LoVo (cell line): Measurements from ENCODE around the gene XRCC6.
"Not testable (repeated sequence)": the region's sequence is repeated elsewhere in the genome, so short reads cannot be mapped to it uniquely, and the experiment has no call there.

Experiments
- DNase-seq: peaks from one replicate; pipeline ENCODE4 v3.0.0-alpha.2; 2016; ENCODE audit warnings: low spot score

Gene XRCC6

DNA sequence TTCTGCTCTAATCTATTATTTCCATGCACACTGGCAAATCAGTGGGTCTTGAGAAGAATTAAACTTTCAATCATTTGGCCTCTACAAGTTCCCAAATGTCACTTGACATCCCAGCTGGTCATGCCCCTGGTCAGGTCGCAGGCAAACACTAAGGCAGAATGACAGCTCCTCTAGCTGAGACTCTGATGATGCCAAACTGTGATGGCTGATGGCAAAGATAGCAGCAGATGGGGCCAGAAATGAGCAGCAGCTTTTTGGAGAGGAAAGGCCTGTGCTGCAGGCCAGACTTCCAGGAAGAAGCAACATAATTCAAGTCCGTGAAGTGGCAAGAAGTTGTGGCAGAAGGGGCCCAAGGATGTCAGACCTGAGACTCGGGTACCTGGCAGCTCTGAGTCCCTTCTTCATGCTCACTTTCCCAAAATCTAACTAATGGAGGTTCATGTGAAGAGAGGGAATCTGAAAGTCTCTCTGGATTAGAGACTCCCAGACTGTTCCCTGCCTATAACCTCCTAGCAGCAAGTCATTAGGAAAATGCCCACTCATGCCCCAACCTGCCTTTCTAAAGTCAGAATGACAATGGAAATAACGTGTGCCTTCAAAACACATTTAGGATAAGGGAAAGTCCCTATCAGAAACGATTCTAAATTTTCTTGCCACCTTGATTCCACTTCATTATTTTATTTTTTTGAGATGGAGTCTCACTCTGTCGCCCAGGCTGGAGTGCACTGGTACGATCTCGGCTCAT, 22.0 kb upstream of the XRCC6 start:
- no peak for DNase-seq

GRCh38 chr22:41600976-41601375, 20.1 kb upstream of the XRCC6 start:
- no peak for DNase-seq

DNA sequence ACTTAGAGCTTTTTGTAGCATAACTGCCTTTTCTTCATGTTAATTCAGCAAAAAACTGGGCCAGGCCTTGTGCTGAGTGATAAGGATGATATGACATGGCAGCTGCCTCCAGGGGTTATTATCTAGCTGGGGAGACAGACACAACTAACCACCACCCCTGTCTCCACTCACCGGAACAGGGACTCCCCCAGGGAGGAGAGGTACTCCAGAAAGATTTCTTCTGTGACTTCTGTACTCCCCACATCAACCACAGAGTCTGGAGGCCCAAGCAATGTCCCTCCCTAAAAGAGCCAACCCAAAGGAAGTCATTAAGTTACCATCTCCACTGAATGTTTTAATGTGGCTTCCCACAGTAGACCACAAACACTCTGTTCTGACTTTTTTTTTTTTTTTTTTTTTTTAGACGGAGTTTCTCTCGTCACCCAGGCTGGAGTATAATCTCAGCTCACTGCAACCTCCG, 17.2 kb upstream of the XRCC6 start:
- DNase-seq: no peak

- DNase-seq: no peak
Measured at GRCh38 chr22:41608386-41608785, 12.7 kb upstream of the XRCC6 start.

DNA sequence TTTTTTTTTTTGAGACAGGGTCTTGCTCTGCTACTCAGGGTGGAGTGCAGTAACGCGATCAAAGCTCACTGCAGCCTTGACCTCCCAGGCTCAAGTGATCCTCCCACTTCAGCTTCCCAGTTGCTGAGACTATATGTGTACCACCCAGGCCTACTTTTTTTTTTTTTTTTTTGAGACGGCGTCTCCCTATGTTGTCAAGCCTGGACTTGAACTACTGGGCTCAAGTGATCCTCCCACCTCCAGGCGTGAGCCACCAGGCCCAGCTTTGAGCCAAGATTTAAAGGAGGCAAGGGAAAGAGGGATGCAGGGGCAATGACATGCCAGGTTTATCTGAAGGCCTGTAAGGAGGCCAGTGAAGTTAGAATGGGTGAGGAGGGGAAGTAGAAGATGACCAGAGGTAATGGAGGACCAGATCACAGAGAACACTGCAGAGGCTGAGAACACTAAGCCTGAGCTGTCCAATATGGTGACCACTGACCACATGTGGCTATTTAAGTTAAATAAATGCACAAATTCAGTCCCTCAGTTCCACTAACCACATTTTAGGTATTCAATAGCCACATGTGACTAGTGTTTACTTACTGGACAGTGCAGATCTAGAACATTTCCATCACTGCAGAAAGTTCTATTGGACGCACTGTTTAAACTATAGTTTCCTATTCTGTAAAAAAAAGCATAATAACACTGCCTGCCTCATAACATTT, 8.3 kb upstream of the XRCC6 start:
- no peak for DNase-seq

GRCh38 chr22:41613456-41613855, 7.6 kb upstream of the XRCC6 start:
- no peak for DNase-seq

DNA sequence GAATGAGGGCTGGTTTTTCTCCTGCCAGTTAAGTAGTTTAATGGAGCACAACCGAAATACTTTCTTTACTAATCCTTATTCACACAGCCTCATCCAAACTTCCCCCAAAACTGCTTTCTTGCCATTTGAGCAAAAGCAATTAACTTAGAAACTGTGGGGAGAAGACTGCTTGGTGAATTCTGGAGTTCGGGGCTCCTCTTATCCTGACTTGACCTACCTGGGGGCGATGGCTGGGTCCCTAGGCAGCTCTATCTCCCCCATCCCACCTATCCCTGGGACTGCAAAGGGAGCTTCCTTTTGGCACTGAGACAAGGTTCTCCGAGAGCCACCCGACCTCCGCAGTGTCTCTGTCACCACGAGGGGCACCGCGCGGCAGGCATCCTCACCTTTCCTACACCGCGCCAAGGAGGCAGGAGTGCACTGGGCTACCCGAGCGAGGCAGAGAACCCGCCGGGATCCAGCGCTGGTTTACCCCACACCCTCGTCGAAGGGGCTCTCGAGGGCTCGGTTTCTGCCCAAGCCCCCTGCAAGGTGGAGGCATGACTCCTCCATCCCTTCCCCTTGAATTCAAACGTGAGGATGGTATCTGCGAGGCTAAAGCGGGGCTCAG, 1.0 kb upstream of the XRCC6 start:
- DNase-seq: peak; percentile 51

DNA sequence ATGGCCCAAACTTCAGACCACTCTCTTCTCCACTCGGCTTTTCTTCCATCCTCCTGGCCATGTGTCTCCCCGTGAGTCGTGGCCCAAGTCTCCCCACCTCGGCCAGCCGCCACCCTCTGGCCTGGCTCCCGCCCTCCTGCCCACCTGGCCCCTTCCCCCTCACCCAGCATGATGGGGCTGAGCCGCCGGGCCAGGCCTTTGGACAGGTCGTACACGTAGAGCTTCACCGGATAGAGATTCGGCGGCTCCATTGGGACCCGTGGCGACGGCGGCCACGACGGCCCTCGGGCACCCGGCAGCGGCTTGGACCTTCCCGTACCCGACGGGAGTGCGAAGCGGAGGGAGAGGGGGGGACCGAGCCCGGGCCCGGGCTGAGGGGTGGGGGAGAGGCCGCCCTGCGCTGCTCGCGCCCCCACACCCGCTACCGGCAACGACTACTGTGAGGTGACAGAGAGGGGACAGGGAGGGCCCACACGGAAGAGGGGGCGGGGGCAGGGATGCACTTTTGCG, 451 bp upstream of the XRCC6 start, which contains the start of gene DESI1:
TSS of gene DESI1 (minus strand) at position 455 of the 510 bp plus-strand sequence. CDS start at position 251, 204 bp downstream.
- no peak for DNase-seq

- no peak for DNase-seq
Measured at GRCh38 chr22:41621911-41622179, 750 bp downstream of the XRCC6 start.

DNA sequence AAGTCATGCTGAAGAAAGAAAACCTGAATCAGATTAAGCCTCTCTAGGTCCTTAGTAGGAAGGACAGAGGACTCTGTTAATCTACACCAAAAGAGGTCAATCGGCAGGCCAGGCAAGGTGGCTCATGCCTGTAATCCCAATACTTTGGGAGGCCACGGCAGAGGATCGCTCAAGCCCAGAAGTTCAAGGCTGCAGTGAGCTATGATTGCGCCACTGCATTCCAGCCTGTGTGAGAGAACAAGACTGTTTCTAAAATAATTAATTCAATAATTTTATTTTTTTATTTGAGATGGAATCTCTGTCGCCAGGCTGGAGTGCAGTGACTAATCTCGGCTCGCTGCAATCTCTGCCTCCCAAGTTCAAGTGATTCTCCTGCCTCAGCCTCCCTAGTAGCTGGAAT, 4.5 kb downstream of the XRCC6 start:
- no peak for DNase-seq

GRCh38 chr22:41631115-41631514, 10.0 kb downstream of the XRCC6 start:
- not testable (repeated sequence) for DNase-seq

- not testable (repeated sequence) for DNase-seq
Measured at GRCh38 chr22:41631615-41632014, 10.5 kb downstream of the XRCC6 start.

- not testable (repeated sequence) for DNase-seq
Measured at GRCh38 chr22:41634610-41635009, 13.5 kb downstream of the XRCC6 start.

DNA sequence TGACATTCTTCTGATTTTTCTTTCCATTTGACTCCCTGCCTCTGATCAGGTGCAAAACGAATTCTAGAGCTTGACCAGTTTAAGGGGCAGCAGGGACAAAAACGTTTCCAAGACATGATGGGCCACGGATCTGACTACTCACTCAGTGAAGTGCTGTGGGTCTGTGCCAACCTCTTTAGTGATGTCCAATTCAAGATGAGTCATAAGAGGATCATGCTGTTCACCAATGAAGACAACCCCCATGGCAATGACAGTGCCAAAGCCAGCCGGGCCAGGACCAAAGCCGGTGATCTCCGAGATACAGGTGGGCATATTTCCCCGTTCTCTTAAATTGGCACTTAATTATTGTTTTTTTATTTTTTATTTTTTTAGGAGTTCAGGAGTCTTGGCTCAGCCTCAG, 15.4 kb downstream of the XRCC6 start:
- DNase-seq: no peak

DNA sequence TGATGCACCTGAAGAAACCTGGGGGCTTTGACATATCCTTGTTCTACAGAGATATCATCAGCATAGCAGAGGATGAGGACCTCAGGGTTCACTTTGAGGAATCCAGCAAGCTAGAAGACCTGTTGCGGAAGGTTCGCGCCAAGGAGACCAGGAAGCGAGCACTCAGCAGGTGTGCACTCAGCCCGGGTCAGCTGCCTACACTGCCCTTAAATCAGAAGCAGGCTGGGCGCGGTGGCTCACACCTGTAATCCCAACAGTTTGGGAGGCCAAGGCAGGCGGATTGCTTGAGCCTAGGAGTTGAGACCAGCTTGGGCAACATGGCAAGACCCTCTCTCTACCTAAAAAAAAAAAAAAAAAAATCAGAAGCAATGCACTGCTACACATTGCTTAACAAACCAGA, 16.5 kb downstream of the XRCC6 start:
- not testable (repeated sequence) for DNase-seq

DNA sequence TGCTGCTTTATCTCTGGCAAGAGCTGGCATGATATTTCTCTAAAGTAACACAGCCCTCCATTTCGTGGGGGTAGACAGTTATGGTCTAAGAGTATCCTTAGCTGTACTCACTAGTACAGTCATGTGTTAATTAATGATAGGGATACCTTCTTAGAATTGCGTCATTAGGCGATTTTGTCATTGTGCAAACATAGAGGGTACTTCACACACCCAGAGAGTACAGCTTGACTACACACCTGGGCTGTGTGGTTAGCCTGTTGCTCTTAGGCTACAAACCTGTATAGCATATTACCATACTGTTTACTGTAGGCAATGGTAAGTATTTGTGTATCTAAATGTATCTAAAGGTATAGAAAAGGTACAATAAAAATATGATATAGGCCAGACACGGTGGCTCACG, 17.0 kb downstream of the XRCC6 start:
- no peak for DNase-seq

GRCh38 chr22:41638748-41639147, 17.7 kb downstream of the XRCC6 start:
- no peak for DNase-seq

DNA sequence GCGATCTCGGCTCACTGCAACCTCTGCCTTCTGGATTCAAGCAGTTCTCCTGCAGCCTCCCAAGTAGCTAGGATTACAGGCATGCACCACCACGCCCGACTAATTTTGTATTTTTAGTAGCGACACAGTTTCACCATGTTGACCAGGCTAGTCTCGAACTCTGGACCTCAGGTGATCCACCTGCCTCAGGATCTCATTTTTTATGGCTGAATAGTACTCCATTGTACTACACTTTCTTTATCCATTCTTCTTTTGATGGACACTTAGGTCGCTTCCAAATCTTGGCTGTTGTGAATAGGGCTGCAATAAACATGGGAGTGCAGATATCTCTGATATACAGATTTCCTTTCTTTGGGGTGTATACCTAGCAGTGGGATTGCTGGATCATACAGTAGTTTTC, 20.8 kb downstream of the XRCC6 start:
- no peak for DNase-seq

GRCh38 chr22:41642331-41643110, 21.4 kb downstream of the XRCC6 start:
- DNase-seq: no peak

DNA sequence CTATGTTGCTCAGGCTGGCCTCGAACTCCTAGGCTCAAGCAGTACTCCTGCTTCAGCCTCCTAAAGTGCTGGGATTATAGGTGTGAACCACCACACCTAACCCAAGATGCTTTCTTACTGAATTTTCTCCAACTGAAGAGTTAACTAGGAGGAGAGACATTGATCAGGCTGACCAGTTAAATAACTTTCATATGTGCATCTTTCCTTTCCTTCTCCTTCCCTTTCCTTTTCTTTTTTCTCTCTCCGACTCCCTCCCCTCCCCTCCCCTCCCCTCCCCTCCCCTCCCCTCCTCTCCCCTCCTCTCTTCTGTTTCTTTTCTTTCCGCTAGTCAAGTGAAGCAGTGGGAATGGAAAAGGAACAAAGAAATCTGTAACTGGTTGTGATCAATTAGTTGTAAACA, 26.7 kb downstream of the XRCC6 start:
- DNase-seq: no peak

DNA sequence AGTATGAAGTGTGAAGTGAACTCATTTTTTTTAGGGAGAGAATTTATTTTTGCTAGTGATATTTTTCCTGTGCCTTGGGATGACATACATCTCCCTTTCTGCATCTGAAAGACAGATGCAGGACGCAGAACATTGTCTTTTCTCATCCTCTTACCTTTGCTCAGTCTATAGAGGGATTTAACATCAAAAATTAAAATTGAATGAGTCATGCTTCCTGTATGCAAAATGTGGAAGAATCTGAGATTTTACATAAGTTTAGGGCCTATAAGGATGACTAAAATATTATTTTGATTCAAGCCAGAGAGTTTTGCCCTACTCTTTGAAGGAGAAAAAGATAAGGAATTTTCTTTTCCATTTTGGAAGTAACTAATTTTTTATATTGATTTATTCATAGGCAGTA, 27.3 kb downstream of the XRCC6 start:
- DNase-seq: no peak

DNA sequence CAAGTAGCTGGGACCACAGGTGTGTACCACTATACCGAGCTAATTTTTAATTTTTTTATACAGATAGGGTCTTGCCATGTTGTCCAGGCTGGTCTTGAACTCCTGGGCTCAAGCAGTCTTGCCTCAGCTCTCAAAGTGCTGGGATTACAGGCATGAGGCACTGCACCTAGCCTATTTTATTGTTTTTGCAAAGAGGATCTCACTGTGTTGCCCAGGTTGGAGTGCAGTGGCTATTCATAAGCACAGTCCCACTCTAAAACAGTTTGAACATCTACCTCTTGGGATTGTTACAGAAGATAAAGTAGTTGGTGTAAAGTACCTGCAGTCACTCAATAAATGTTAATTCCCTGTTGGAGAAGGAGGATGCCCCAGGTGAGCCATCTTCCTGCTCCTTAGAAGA, 29.1 kb downstream of the XRCC6 start:
- no peak for DNase-seq
